Measurements from ENCODE around the gene NUDT4. TPM values are rescaled to one million over a fixed set of nuclear protein-coding genes. Genes with fewer than 3 reads are reported as not detected.

NUDT4 gene
- total RNA-seq, 1 donor from 2014 or later = 37.1 TPM

GRCh38 chr12:93447555-93448290 is 70.0 kb downstream of the NUDT4 start:
- H3K27me3 ChIP-seq = no peaks in the 10 kb centered on the region
- DNase-seq (ENCODE audit: extremely low spot score in 2 of 2) = no peak
- H3K9me3 ChIP-seq = no peaks in the 10 kb centered on the region
- H3K36me3 ChIP-seq = no peaks in the 10 kb centered on the region
- no peak overlapping the region for H3K4me3 ChIP-seq
- intact Hi-C loops (cut with DNase I) = no loop called here
- TF ChIP-seq CTCF (IDR thresholded peaks at IDR 0.05) (no peak), POLR2AphosphoS5 (IDR thresholded peaks at IDR 0.05; ENCODE audit: insufficient read depth in 1 of 2, low read depth in 1 of 2) (no peak), POLR2A (IDR thresholded peaks at IDR 0.05) (no peak)
- peaks cover 3% of the 10 kb centered on the region for H3K4me1 ChIP-seq
- no peak overlapping the region for H3K27ac ChIP-seq

DNA sequence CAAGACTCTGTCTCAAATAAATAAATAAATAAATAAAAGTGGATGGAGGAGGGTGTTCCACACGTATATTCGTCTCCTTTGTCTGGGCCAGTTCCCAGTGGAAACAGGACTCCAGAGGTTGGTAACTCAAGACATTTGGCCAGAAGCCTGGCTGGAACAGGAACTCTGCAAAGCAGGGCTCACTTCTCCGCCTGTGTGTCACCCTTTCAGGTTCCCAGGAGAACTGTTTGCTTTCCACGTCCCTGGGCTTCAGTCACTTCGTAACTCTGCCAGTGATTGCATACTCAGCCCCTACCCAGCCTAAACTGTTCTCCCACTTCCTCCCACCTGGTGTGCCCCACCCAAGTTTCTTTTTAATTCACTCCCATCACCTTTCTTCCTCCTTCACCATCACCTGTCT is 71.1 kb downstream of the NUDT4 start:
- no peak overlapping the region for H3K4me3 ChIP-seq
- TF ChIP-seq POLR2A (IDR thresholded peaks at IDR 0.05) (no peak), POLR2AphosphoS5 (IDR thresholded peaks at IDR 0.05; ENCODE audit: insufficient read depth in 1 of 2, low read depth in 1 of 2) (no peak)
- no peaks in the 10 kb centered on the region for H3K4me1 ChIP-seq
- no peaks in the 10 kb centered on the region for H3K9me3 ChIP-seq
- DNase-seq (ENCODE audit: extremely low spot score in 2 of 2) = no peak
- no peak overlapping the region for H3K27ac ChIP-seq
- H3K36me3 ChIP-seq = no peaks in the 10 kb centered on the region
- intact Hi-C loops (cut with DNase I) = no loop called here
- H3K27me3 ChIP-seq = no peaks in the 10 kb centered on the region

- intact Hi-C loops (cut with DNase I) = no loop called here
- TF ChIP-seq CTCF (IDR thresholded peaks at IDR 0.05) = no peak
- TF ChIP-seq POLR2AphosphoS5 (IDR thresholded peaks at IDR 0.05; ENCODE audit: insufficient read depth in 1 of 2, low read depth in 1 of 2) = no peak
- TF ChIP-seq POLR2A (IDR thresholded peaks at IDR 0.05) = no peak
- Histone ChIP-seq H3K4me3 (no peak overlapping the region), H3K36me3 (no peaks in the 10 kb centered on the region), H3K9me3 (no peaks in the 10 kb centered on the region), H3K27ac (no peak overlapping the region), H3K4me1 (no peaks in the 10 kb centered on the region), H3K27me3 (no peaks in the 10 kb centered on the region)
- no peak for DNase-seq (ENCODE audit: extremely low spot score in 2 of 2)
These were observed 71.6 kb downstream of the NUDT4 start for GRCh38 chr12:93449277-93449676.

GRCh38 chr12:93451423-93452158 is 73.9 kb downstream of the NUDT4 start:
- H3K4me3 ChIP-seq = no peak overlapping the region
- H3K27ac ChIP-seq = no peak overlapping the region
- DNase-seq (ENCODE audit: extremely low spot score in 2 of 2) = no peak
- intact Hi-C loops (cut with DNase I) = no loop called here
- no peaks in the 10 kb centered on the region for H3K4me1 ChIP-seq
- H3K27me3 ChIP-seq = no peaks in the 10 kb centered on the region
- H3K9me3 ChIP-seq = no peaks in the 10 kb centered on the region
- no peaks in the 10 kb centered on the region for H3K36me3 ChIP-seq
- TF ChIP-seq POLR2A (IDR thresholded peaks at IDR 0.05) = no peak
- TF ChIP-seq POLR2AphosphoS5 (IDR thresholded peaks at IDR 0.05; ENCODE audit: insufficient read depth in 1 of 2, low read depth in 1 of 2) = no peak
- no peak for TF ChIP-seq CTCF (IDR thresholded peaks at IDR 0.05)

DNA sequence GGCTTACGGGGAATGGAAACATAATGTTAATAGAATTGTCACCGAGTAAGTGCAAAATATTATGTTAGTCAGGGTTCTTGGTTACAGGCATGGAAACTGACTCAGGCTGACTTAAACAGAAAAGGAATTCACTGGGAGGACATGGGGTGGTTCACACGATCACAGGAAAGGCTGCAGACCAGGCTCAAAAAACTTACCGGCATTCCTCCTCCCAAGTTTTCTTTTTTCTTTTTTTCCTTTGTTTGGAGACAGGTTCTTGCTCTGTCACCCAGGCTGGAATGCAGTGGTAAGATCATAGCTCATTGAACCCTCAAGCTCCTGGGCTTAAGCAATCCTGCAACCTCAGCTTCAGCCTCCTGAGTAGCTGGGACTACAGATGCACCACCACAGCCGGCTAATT is 75.9 kb downstream of the NUDT4 start:
- no peaks in the 10 kb centered on the region for H3K4me1 ChIP-seq
- no peak for DNase-seq (ENCODE audit: extremely low spot score in 2 of 2)

More for the DNA sequence above, 75.9 kb downstream of the NUDT4 start:
- no peak overlapping the region for H3K27ac ChIP-seq
- H3K9me3 ChIP-seq = no peaks in the 10 kb centered on the region
- intact Hi-C loops (cut with DNase I) = no loop called here
- no peak overlapping the region for H3K4me3 ChIP-seq
- TF ChIP-seq POLR2A (IDR thresholded peaks at IDR 0.05) (no peak), CTCF (IDR thresholded peaks at IDR 0.05) (no peak), POLR2AphosphoS5 (IDR thresholded peaks at IDR 0.05; ENCODE audit: insufficient read depth in 1 of 2, low read depth in 1 of 2) (no peak)
- H3K27me3 ChIP-seq = no peaks in the 10 kb centered on the region
- no peaks in the 10 kb centered on the region for H3K36me3 ChIP-seq

Data from vagina (tissue), 2 donors.